NCI-H1048 (cell line): Measurements from ENCODE around the gene RALY.
"Not testable (repeated sequence)": the region's sequence is repeated elsewhere in the genome, so short reads cannot be mapped to it uniquely, and the experiment has no call there.

Experiments used
- DNase-seq: peaks from one replicate; lab custom pipeline; 2025; lab: John Stamatoyannopoulos, UW

RALY gene

GRCh38 chr20:34015401-34016335, 22.0 kb downstream of the RALY start:
- no peak for DNase-seq

GRCh38 chr20:34016736-34017135, 23.0 kb downstream of the RALY start:
- no peak for DNase-seq

GRCh38 chr20:34017610-34018009, 23.9 kb downstream of the RALY start:
- DNase-seq: no peak

GRCh38 chr20:34018166-34018565, 24.5 kb downstream of the RALY start:
- no peak for DNase-seq

DNA sequence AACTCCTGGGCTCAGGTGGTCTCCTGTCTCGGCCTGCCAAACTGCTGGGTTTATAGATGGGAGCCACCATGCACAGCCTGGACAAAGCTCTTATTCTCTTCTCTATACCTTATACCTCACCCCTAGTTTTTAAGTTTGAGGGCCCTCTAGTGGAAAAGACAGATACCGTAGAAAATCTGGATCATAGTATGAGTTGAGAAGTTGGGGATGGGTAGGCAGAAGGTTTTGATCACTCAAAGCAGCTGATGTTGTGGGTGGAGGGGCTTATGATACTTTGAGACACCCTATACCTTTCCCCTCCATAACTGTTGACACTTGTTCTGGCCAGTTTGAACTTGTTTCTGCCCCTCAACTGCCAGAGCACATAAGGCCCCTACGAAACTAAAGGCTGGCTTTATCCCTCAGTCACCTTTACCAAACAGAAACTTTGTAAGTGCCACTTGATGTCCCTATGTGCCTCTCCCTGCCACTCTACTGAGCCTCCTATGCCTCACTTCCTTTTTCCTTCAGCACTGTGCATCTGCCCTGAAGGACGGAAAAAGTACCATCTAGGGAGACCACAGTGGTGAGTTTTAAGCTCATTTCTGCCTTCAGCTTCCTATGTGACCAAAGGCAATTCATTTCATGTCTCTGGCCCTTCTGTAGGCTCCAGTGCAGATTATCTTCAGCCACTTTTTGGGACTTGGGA, 28.6 kb downstream of the RALY start:
- DNase-seq: no peak

DNA sequence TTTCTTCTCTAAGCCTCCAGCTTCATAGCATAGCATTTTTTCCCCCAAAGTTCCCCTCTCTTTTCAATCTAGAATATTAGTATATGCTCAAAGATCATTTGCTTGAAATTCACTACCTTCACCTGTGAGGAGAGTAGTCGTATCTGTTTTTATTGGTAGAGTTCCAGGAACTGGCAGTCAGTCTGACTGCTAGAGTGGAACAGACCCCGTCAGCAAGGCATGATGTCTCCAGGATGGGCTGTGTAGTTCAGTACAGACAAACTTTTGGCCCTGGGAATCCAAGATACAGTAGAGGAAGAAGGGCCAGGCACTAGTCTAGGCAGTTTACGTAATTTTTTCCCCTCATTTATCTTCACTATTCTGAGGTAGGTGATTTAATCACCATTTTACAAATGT, 29.1 kb downstream of the RALY start:
- DNase-seq: no peak

GRCh38 chr20:34023937-34024722, 30.4 kb downstream of the RALY start:
- DNase-seq: no peak

DNA sequence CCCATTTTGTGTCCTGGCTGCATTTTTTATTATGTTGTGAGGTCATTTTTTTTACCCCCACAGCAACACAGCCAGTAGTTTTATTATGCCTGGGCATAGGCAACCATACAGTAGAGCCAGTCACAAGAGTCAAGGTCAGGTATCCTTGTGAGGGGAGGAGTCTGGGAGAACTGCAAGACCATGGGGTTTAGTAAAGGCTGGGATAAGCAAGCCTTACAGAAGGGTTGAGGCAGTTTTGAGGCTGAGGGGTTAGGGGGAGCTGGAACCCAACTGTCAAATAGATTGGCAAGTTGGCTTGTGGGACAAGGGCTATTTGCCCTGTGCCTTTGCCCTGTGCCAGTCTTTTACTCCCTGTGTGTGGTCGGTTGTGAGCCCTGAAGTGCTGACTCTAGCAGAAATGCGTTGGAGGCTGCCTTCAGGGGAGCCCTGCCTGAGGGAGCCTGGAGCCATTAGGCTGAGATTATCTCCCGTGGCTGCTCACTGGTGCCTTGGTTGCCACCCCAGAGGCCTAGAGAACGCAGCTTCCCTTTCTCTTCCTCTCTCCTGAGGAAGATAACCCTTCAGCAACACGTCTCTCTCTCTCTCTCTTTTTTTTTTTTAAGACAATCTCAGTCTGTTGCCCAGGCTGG, 31.1 kb downstream of the RALY start:
- DNase-seq: no peak

DNA sequence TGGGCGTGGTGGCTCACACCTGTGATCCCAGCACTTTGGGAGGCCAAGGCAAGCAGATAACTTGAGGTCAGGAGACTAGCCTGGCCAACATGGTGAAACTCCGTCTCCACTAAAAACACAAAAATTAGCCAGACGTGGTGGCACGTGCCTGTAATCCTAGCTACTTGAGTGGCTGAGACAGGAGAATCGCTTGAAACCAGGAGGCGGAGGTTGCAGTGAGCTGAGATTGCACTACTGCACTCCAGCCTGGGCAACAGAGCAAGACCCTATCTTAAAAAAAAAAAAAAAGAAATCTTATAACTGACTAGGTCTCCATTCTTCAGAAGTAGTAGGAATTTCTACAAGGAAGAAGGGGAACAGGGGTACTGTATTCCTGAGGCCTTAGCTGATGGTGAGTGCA, 34.3 kb downstream of the RALY start:
- not testable (repeated sequence) for DNase-seq

GRCh38 chr20:34029415-34029814, 35.7 kb downstream of the RALY start:
- no peak for DNase-seq

GRCh38 chr20:34030456-34030855, 36.7 kb downstream of the RALY start:
- no peak for DNase-seq

DNA sequence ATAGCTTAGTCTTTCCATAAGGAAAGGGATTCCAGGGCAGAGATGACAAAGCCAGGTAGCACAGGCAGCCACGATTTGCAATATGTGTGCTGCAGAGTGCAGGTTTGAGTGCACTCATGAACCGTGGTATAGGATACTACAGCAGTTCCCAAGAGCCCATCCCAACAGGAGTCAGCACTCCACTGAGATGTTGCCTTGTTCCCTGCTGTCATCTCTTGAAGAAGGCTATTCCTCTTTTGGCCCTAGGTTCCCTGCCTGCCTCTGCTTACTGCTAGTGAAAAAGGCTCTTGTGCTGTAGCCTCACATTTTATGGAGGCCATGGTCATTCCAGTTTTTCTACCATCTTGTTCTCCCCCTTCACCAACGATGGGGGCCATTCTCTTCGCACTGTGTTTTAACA, 40.2 kb downstream of the RALY start:
- DNase-seq: no peak

DNA sequence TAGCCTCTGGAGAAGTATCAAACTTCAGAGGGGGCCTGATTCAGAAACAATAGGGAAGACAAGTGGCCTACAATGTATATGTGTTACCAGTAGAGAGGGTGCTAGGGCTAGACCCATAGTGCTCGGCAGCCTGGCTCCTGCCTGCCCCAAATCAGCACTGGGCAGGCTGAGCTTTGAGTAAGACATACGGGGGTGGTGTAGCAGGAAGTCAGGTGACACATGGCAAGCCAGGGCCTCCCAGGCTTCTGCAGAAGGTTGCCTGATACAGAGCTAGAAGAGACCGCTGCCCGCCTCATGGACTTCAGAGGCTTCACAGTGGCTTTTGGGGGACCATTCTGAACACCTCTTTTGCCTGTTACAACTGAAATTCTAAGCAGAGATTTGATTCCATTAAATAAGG, 43.4 kb downstream of the RALY start:
- no peak for DNase-seq

- DNase-seq: no peak
Observed at GRCh38 chr20:34037767-34038166, 44.1 kb downstream of the RALY start.

- no peak for DNase-seq
Observed at GRCh38 chr20:34040300-34040995, 46.7 kb downstream of the RALY start.

DNA sequence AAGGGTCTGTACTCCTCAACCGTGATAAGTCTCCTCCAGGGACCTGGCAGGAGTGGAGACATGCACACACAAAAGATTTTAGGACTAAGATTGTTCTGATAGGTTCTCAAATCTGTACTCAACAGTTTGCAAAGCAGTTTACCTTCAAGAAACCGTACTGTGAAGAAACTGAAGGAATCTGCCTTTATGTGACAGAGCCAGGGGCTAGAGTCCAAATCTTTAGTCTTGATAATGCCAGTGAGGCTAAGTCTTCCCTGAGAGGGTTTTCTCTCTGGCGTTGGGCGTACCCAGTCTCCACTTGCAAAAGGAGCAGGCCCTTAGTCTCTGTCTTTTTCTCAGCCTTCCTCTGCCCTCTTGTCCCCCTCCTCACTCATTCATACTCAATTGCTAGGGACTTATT, 47.5 kb downstream of the RALY start:
- no peak for DNase-seq

- DNase-seq: no peak
Observed at GRCh38 chr20:34042262-34042661, 48.6 kb downstream of the RALY start.

DNA sequence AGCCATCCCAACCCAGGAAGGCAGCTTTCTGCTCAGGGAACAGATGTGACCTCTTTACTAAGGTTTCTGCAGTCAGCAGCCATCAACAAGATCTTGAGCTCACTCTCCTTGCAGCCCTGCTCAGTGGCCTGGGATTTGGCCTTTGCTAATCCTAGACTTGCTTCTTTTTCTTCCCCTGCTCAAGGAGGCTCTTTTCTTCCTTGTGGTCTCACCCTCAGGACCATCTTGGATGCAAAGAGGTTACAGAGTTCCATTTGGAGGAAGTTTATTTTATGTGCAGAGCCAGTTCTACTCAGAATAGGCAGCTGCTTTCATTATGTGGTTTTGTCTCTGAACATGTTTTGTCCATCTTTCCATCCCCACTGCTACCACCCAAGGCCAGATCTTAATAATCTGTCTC, 49.3 kb downstream of the RALY start:
- DNase-seq: no peak

- no peak for DNase-seq
Observed at GRCh38 chr20:34045294-34045693, 51.6 kb downstream of the RALY start.

DNA sequence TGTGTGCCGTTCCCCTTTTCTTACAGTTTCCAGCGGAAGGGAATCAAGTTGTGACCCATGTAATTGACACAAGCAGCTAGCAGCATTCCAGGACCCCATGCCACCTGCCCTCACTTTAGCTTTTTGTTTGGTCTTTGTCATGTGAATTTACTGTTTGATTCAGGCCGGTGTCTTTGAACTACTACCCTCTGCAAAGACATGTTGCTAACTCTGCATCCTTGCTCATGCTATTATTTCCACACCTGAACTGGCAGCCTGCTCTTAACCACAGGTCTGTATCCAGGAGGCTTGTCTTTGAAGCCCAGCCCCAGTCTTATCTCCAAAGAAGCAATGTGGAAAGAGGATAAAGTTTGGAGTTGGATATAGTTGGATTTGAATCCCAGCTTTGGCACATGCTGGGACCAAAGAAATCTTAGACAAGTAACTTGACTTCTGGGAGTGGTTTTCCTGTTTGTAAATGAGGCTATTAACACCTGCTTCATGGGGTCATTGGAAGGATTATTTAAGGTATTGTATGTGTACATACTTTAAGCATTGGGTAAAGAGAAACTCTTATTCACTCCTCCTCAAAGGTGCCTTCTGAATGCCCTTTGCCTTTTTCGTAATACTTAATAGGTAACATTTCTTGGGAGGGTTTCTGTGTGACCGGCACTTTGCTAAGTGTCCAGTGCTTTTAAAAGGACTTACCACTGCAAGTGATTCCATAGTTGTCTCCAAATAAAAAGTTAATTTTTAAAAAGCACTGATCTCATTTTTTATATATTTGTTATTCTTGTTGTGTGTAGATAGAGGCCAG, 52.4 kb downstream of the RALY start:
- no peak for DNase-seq
